ENCODE measurements around the gene MARVELD3.

Gene MARVELD3

DNA sequence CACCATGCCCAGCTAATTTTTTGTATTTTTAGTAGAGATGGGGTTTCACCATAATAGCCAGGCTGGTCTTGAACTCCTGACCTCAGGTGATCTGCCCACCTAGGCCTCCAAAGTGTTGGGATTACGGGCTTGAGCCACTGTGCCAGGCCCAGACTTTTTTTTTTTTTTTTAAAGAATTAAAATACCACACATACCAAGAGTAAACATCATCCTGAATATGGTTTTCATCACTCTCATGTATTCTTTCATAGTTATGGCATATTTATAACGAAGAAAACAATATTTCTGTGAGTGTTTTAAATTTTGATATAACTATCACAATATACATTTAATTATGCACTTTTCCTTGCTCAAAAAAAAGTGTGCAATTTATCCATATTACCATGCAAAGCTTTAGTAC is 48.2 kb downstream of the MARVELD3 start:
- H3K36me3 ChIP-seq (ENCODE audit: control insufficient read depth, low read length): peaks cover 28% of the 10 kb centered on the region
- TF ChIP-seq, protein P1, sequence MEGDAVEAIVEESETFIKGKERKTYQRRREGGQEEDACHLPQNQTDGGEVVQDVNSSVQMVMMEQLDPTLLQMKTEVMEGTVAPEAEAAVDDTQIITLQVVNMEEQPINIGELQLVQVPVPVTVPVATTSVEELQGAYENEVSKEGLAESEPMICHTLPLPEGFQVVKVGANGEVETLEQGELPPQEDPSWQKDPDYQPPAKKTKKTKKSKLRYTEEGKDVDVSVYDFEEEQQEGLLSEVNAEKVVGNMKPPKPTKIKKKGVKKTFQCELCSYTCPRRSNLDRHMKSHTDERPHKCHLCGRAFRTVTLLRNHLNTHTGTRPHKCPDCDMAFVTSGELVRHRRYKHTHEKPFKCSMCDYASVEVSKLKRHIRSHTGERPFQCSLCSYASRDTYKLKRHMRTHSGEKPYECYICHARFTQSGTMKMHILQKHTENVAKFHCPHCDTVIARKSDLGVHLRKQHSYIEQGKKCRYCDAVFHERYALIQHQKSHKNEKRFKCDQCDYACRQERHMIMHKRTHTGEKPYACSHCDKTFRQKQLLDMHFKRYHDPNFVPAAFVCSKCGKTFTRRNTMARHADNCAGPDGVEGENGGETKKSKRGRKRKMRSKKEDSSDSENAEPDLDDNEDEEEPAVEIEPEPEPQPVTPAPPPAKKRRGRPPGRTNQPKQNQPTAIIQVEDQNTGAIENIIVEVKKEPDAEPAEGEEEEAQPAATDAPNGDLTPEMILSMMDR (IDR thresholded peaks at IDR 0.05; ENCODE audit: low read depth, low read length, poor library complexity, severe bottlenecking): no peak
- TF ChIP-seq EZH2phosphoT487 (IDR thresholded peaks at IDR 0.05; ENCODE audit: borderline replicate concordance, low read length): no peak

DNA sequence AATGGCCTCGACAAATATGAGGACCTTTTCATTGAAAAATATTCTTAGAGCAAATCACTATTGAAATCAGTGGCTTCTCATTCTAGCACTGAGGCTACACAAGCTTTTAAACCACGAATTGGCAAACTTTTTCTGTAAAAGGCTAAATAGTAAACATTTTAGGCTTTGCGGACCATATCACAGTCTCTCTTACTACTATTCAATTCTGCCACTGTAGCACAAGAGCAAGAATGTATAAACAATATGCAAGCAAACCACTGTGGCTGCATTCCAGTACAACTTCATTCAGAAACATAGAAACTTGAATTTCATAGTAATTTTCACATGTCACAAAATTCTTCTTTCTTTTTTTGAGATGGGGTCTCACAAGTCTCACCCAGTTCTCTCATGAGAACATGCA is 49.4 kb downstream of the MARVELD3 start:
- TF ChIP-seq EZH2phosphoT487 (IDR thresholded peaks at IDR 0.05; ENCODE audit: borderline replicate concordance, low read length): no peak
- TF ChIP-seq, protein P1 (IDR thresholded peaks at IDR 0.05; ENCODE audit: low read depth, low read length, poor library complexity, severe bottlenecking): no peak
- no peak overlapping the region for H3K4me3 ChIP-seq (ENCODE audit: low read length)
- H4K20me1 ChIP-seq (ENCODE audit: control insufficient read depth, insufficient read depth, low read depth, low read length): no peaks in the 10 kb centered on the region
- H3K9me3 ChIP-seq (ENCODE audit: control insufficient read depth, insufficient read depth, low read length): no peaks in the 10 kb centered on the region
- H3K27ac ChIP-seq (ENCODE audit: low read depth, low read length): no peak overlapping the region
- H3F3A ChIP-seq (ENCODE audit: control insufficient read depth, insufficient read depth): no peaks in the 10 kb centered on the region
- no peaks in the 10 kb centered on the region for H3K27me3 ChIP-seq (ENCODE audit: control insufficient read depth, low read length)
- peaks cover 19% of the 10 kb centered on the region for H3K36me3 ChIP-seq (ENCODE audit: control insufficient read depth, low read length)
- H3K4me2 ChIP-seq (ENCODE audit: low read length): no peak overlapping the region
- H3K4me1 ChIP-seq (ENCODE audit: control insufficient read depth, low read length): no peaks in the 10 kb centered on the region
- H3K79me2 ChIP-seq (ENCODE audit: control insufficient read depth, low read length): no peaks in the 10 kb centered on the region
- no peaks in the 10 kb centered on the region for H3K9me2 ChIP-seq (replicated peaks; ENCODE audit: control insufficient read depth, low read length)

More for the DNA sequence above, 48.2 kb downstream of the MARVELD3 start:
- H4K20me1 ChIP-seq (ENCODE audit: control insufficient read depth, insufficient read depth, low read depth, low read length): no peaks in the 10 kb centered on the region
- H3K9me2 ChIP-seq (replicated peaks; ENCODE audit: control insufficient read depth, low read length): no peaks in the 10 kb centered on the region
- no peaks in the 10 kb centered on the region for H3K4me1 ChIP-seq (ENCODE audit: control insufficient read depth, low read length)
- H3K27ac ChIP-seq (ENCODE audit: low read depth, low read length): no peak overlapping the region
- no peak overlapping the region for H3K4me3 ChIP-seq (ENCODE audit: low read length)
- no peak overlapping the region for H3K4me2 ChIP-seq (ENCODE audit: low read length)
- H3K27me3 ChIP-seq (ENCODE audit: control insufficient read depth, low read length): no peaks in the 10 kb centered on the region
- H3K9me3 ChIP-seq (ENCODE audit: control insufficient read depth, insufficient read depth, low read length): no peaks in the 10 kb centered on the region
- H3K79me2 ChIP-seq (ENCODE audit: control insufficient read depth, low read length): no peaks in the 10 kb centered on the region
- no peaks in the 10 kb centered on the region for H3F3A ChIP-seq (ENCODE audit: control insufficient read depth, insufficient read depth)

DNA sequence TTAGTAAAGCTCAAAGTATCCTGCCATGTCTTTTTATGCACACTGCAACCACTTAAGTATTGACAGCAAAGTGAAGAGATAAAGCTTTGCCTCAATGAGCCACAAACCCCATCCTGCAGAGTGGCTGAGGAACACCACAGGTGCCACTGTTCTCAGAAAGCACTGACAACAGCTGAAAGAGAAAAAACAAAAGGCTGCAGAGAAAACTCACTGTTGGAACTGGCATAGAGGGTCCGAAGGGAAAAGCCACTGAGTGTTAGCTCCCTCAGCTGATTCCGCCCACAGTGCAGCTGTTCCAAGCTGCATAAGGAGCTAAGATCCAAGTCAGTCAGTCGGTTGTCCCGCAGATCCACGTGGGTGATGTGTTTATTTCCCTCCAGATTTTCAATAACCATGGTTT is 50.3 kb downstream of the MARVELD3 start:
- TF ChIP-seq, protein P1 (IDR thresholded peaks at IDR 0.05; ENCODE audit: low read depth, low read length, poor library complexity, severe bottlenecking): no peak
- TF ChIP-seq EZH2phosphoT487 (IDR thresholded peaks at IDR 0.05; ENCODE audit: borderline replicate concordance, low read length): no peak
- Histone ChIP-seq H3K4me3 (ENCODE audit: low read length) (no peak overlapping the region), H3K36me3 (ENCODE audit: control insufficient read depth, low read length) (peaks cover 19% of the 10 kb centered on the region), H3K79me2 (ENCODE audit: control insufficient read depth, low read length) (no peaks in the 10 kb centered on the region), H3K27me3 (ENCODE audit: control insufficient read depth, low read length) (no peaks in the 10 kb centered on the region), H3K9me3 (ENCODE audit: control insufficient read depth, insufficient read depth, low read length) (no peaks in the 10 kb centered on the region), H3K4me2 (ENCODE audit: low read length) (no peak overlapping the region), H3K4me1 (ENCODE audit: control insufficient read depth, low read length) (no peaks in the 10 kb centered on the region), H3F3A (ENCODE audit: control insufficient read depth, insufficient read depth) (no peaks in the 10 kb centered on the region), H3K9me2 (replicated peaks; ENCODE audit: control insufficient read depth, low read length) (no peaks in the 10 kb centered on the region), H4K20me1 (ENCODE audit: control insufficient read depth, insufficient read depth, low read depth, low read length) (no peaks in the 10 kb centered on the region), H3K27ac (ENCODE audit: low read depth, low read length) (no peak overlapping the region)

Measured in DOHH2 (cell line).